Parathyroid adenoma (tissue), 2 donors: ENCODE results near the gene ZGRF1.

Experiments
- H2AFZ ChIP-seq: fragments of 300-600 bp; sonication (generic); one replicate; pipeline ENCODE4 v1.7.0; 2017; ENCODE audit warnings: antibody characterized with exemption, mild to moderate bottlenecking
- H3K27ac ChIP-seq: fragments of 300-600 bp; sonication (generic); one replicate; pipeline ENCODE4 v1.7.0; 2017
- H3K27me3 ChIP-seq: fragments of 300-600 bp; sonication (generic); one replicate; pipeline ENCODE4 v1.7.0; 2017; ENCODE audit warnings: low read length; ENCODE audit not compliant: control insufficient read depth, insufficient read depth
- H3K36me3 ChIP-seq: fragments of 300-600 bp; sonication (generic); one replicate; pipeline ENCODE4 v1.7.0; 2017; ENCODE audit warnings: low read length; ENCODE audit not compliant: control insufficient read depth, insufficient read depth
- H3K4me1 ChIP-seq: fragments of 300-600 bp; sonication (generic); one replicate; pipeline ENCODE4 v1.7.0; 2017; ENCODE audit warnings: control low read depth
- H3K4me2 ChIP-seq: fragments of 300-600 bp; sonication (generic); one replicate; pipeline ENCODE4 v1.7.0; 2017; ENCODE audit warnings: low read length
- H3K4me3 ChIP-seq: fragments of 300-600 bp; sonication (generic); one replicate; pipeline ENCODE4 v1.7.0; 2017; ENCODE audit warnings: low read depth, low read length
- H3K79me2 ChIP-seq: fragments of 300-600 bp; sonication (generic); one replicate; pipeline ENCODE4 v1.7.0; 2017; ENCODE audit warnings: control low read depth
- H3K9ac ChIP-seq: fragments of 300-600 bp; sonication (generic); one replicate; pipeline ENCODE4 v1.7.0; 2017; ENCODE audit warnings: mild to moderate bottlenecking
- H3K9me3 ChIP-seq: fragments of 300-600 bp; sonication (generic); one replicate; pipeline ENCODE4 v1.7.0; 2017; ENCODE audit warnings: low read length; ENCODE audit not compliant: control insufficient read depth
- TF ChIP-seq, protein P1 (sequence below): fragments of 300-600 bp; sonication (generic); IDR thresholded peaks from one replicate; pipeline ENCODE4 v1.7.0; 2017; ENCODE audit warnings: antibody characterized with exemption, mild to moderate bottlenecking
- donor health status: primary hyperparathyroidism.

ZGRF1 gene

DNA sequence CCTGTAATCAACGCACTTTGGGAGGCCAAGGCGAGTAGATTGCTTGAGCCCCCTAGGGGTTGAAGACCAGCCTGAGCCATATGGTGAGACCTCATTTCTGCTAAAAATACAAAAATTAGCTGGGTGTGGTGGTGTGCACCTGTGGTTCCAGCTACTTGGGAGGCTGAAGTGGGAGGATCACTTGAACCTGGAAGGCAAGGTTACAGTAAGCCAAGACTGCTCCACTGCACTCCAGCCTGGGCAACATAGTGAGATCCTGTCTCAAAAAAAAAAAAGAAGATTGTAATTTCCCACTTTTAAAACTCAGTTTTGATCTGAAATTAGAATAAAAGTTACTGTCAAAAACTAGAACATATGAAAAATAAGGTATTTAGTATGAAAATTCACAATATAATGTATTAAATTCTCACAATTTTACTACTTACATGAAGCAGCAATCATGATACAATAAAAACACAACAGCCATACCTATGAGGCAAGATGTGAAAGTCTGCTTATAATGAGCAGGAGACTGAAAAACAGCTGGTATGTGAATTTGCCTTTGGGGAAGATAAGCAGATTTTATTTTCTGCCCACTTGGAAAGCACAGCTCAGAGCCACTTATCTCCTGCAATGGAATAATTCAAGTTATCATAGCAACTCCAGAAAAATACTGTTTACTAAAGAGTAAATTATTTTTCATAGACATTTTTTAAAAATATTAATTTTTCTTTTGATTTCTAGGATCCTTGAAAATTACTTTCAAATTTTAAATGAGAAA lies 50.6 kb downstream of the ZGRF1 start:
- Histone ChIP-seq H3K27ac (no peak overlapping the region), H3K9ac (no peak overlapping the region), H3K4me3 (no peak overlapping the region), H3K36me3 (no peaks in the 10 kb centered on the region), H3K27me3 (no peaks in the 10 kb centered on the region), H3K79me2 (no peaks in the 10 kb centered on the region), H3K4me2 (no peak overlapping the region), H3K9me3 (no peaks in the 10 kb centered on the region), H2AFZ (no peak overlapping the region), H3K4me1 (no peaks in the 10 kb centered on the region)
- TF ChIP-seq, protein P1, sequence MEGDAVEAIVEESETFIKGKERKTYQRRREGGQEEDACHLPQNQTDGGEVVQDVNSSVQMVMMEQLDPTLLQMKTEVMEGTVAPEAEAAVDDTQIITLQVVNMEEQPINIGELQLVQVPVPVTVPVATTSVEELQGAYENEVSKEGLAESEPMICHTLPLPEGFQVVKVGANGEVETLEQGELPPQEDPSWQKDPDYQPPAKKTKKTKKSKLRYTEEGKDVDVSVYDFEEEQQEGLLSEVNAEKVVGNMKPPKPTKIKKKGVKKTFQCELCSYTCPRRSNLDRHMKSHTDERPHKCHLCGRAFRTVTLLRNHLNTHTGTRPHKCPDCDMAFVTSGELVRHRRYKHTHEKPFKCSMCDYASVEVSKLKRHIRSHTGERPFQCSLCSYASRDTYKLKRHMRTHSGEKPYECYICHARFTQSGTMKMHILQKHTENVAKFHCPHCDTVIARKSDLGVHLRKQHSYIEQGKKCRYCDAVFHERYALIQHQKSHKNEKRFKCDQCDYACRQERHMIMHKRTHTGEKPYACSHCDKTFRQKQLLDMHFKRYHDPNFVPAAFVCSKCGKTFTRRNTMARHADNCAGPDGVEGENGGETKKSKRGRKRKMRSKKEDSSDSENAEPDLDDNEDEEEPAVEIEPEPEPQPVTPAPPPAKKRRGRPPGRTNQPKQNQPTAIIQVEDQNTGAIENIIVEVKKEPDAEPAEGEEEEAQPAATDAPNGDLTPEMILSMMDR = no peak

- Histone ChIP-seq H3K4me2 (no peak overlapping the region), H3K9me3 (no peaks in the 10 kb centered on the region), H3K4me1 (no peaks in the 10 kb centered on the region), H3K27ac (no peak overlapping the region), H3K79me2 (no peaks in the 10 kb centered on the region), H3K27me3 (no peaks in the 10 kb centered on the region), H3K36me3 (no peaks in the 10 kb centered on the region), H3K9ac (no peak overlapping the region), H3K4me3 (no peak overlapping the region), H2AFZ (no peak overlapping the region)
- TF ChIP-seq, protein P1 = no peak
Measured at GRCh38 chr4:112567536-112567935, 69.2 kb downstream of the ZGRF1 start.

GRCh38 chr4:112564706-112565270 lies 71.9 kb downstream of the ZGRF1 start:
- no peak overlapping the region for H3K4me2 ChIP-seq
- H3K4me1 ChIP-seq = no peaks in the 10 kb centered on the region
- H3K36me3 ChIP-seq = no peaks in the 10 kb centered on the region
- H3K79me2 ChIP-seq = no peaks in the 10 kb centered on the region
- H2AFZ ChIP-seq = no peak overlapping the region
- H3K27me3 ChIP-seq = no peaks in the 10 kb centered on the region
- no peak overlapping the region for H3K9ac ChIP-seq
- H3K4me3 ChIP-seq = no peak overlapping the region
- no peaks in the 10 kb centered on the region for H3K9me3 ChIP-seq
- H3K27ac ChIP-seq = no peak overlapping the region
- TF ChIP-seq, protein P1 = no peak

GRCh38 chr4:112563431-112564200 lies 73.1 kb downstream of the ZGRF1 start:
- H3K4me1 ChIP-seq = no peaks in the 10 kb centered on the region
- H3K9ac ChIP-seq = no peak overlapping the region
- no peak overlapping the region for H2AFZ ChIP-seq
- no peaks in the 10 kb centered on the region for H3K36me3 ChIP-seq
- H3K9me3 ChIP-seq = no peaks in the 10 kb centered on the region
- TF ChIP-seq, protein P1 = no peak
- H3K27me3 ChIP-seq = no peaks in the 10 kb centered on the region
- no peak overlapping the region for H3K4me3 ChIP-seq
- H3K4me2 ChIP-seq = no peak overlapping the region
- H3K79me2 ChIP-seq = no peaks in the 10 kb centered on the region
- no peak overlapping the region for H3K27ac ChIP-seq
